Nephron (organoid): Measurements from ENCODE around the gene MFN2.

Experiments used
- H3K27ac Mint-ChIP-seq, 3 experiments: 2 replicates each; pipeline ENCODE4 v1.8.0; 2020; ENCODE audit warnings: mixed read lengths in 3 of 3, mild to moderate bottlenecking in 2 of 3, moderate library complexity in 1 of 3
- H3K27me3 Mint-ChIP-seq: 2 replicates; pipeline ENCODE4 v1.8.0; 2021; ENCODE audit warnings: low read depth, mild to moderate bottlenecking, moderate library complexity, mixed read lengths
- H3K36me3 Mint-ChIP-seq: 2 replicates; pipeline ENCODE4 v1.8.0; 2020; ENCODE audit warnings: low read depth, mixed read lengths
- H3K4me1 Mint-ChIP-seq: 2 replicates; pipeline ENCODE4 v1.8.0; 2020; ENCODE audit warnings: mixed read lengths
- H3K4me3 Mint-ChIP-seq, 3 experiments: 2 replicates each; pipeline ENCODE4 v1.8.0; 2020; ENCODE audit warnings: mild to moderate bottlenecking in 3 of 3, mixed read lengths in 3 of 3, moderate library complexity in 2 of 3
- H3K9me3 Mint-ChIP-seq: 2 replicates; pipeline ENCODE4 v1.8.0; 2020; ENCODE audit warnings: mixed read lengths
- CTCF ChIP-seq, 3 experiments: fragments of 200-600 bp; sonication (generic); IDR thresholded peaks; one replicate each; pipeline ENCODE4 v1.5.0; 2021; ENCODE audit warnings: antibody characterized with exemption in 3 of 3; ENCODE audit not compliant: unreplicated experiment in 3 of 3

The MFN2 gene

GRCh38 chr1:11957897-11958296 is 22.3 kb upstream of the MFN2 start:
- Mint-ChIP-seq H3K4me3 (no peak overlapping the region), H3K36me3 (peaks cover 29% of the 10 kb centered on the region), H3K27ac (no peak overlapping the region), H3K9me3 (no peaks in the 10 kb centered on the region), H3K4me1 (no peaks in the 10 kb centered on the region), H3K27me3 (no peaks in the 10 kb centered on the region)
- TF ChIP-seq CTCF (IDR thresholded peaks at IDR 0.05; ENCODE audit: unreplicated experiment in 3 of 3): no peak

- TF ChIP-seq CTCF (IDR thresholded peaks at IDR 0.05; ENCODE audit: unreplicated experiment in 3 of 3): no peak
- Mint-ChIP-seq H3K27me3 (no peaks in the 10 kb centered on the region), H3K4me1 (no peaks in the 10 kb centered on the region), H3K36me3 (peaks cover 37% of the 10 kb centered on the region), H3K9me3 (no peaks in the 10 kb centered on the region), H3K27ac (peak overlapping the region in 2 of 3 experiments; percentile 13 to 44), H3K4me3 (no peak overlapping the region)
These were observed 20.0 kb upstream of the MFN2 start for GRCh38 chr1:11960276-11960675.

- Mint-ChIP-seq H3K27ac (peak overlapping the region in 1 of 3 experiments; percentile 13), H3K9me3 (no peaks in the 10 kb centered on the region), H3K4me3 (no peak overlapping the region)
These were observed 19.5 kb upstream of the MFN2 start for GRCh38 chr1:11960715-11961114.

GRCh38 chr1:11961230-11961629 is 19.0 kb upstream of the MFN2 start:
- H3K36me3 Mint-ChIP-seq: peaks cover 43% of the 10 kb centered on the region
- no peak for TF ChIP-seq CTCF (IDR thresholded peaks at IDR 0.05; ENCODE audit: unreplicated experiment in 3 of 3)
- H3K4me3 Mint-ChIP-seq: no peak overlapping the region
- no peaks in the 10 kb centered on the region for H3K4me1 Mint-ChIP-seq
- no peaks in the 10 kb centered on the region for H3K9me3 Mint-ChIP-seq
- no peaks in the 10 kb centered on the region for H3K27me3 Mint-ChIP-seq
- H3K27ac Mint-ChIP-seq: peak overlapping the region in 1 of 3 experiments; percentile 50

More at GRCh38 chr1:11960715-11961114, 19.5 kb upstream of the MFN2 start:
- Mint-ChIP-seq H3K4me1 (no peaks in the 10 kb centered on the region), H3K27me3 (no peaks in the 10 kb centered on the region), H3K36me3 (peaks cover 41% of the 10 kb centered on the region)
- TF ChIP-seq CTCF (IDR thresholded peaks at IDR 0.05; ENCODE audit: unreplicated experiment in 3 of 3): no peak

- no peak for TF ChIP-seq CTCF (IDR thresholded peaks at IDR 0.05; ENCODE audit: unreplicated experiment in 3 of 3)
- no peaks in the 10 kb centered on the region for H3K27me3 Mint-ChIP-seq
- H3K4me1 Mint-ChIP-seq: no peaks in the 10 kb centered on the region
- peaks cover 35% of the 10 kb centered on the region for H3K36me3 Mint-ChIP-seq
- H3K27ac Mint-ChIP-seq: no peak overlapping the region
- no peaks in the 10 kb centered on the region for H3K9me3 Mint-ChIP-seq
- H3K4me3 Mint-ChIP-seq: no peak overlapping the region
These were observed 16.6 kb upstream of the MFN2 start for GRCh38 chr1:11963622-11964021.

GRCh38 chr1:11964656-11965055 is 15.6 kb upstream of the MFN2 start:
- Mint-ChIP-seq H3K9me3 (no peaks in the 10 kb centered on the region), H3K4me1 (no peaks in the 10 kb centered on the region), H3K27me3 (no peaks in the 10 kb centered on the region), H3K36me3 (peaks cover 34% of the 10 kb centered on the region), H3K27ac (no peak overlapping the region), H3K4me3 (no peak overlapping the region)
- TF ChIP-seq CTCF (IDR thresholded peaks at IDR 0.05; ENCODE audit: unreplicated experiment in 3 of 3): no peak
